GM23248 (cell line): ENCODE data around the gene GFI1B. TPM values are rescaled to one million over a fixed set of nuclear protein-coding genes. Genes with fewer than 3 reads are reported as not detected.

Experiments used
- DNase-seq: peaks from one replicate; pipeline ENCODE4 v3.0.0-alpha.2; 2015
- H2AFZ ChIP-seq: fragments of 200-600 bp; sonication (generic); 2 replicates; pipeline ENCODE4 v1.6.1; 2016; ENCODE audit warnings: antibody characterized with exemption
- H3F3A ChIP-seq: fragments of 200-600 bp; sonication (generic); 2 replicates; pipeline ENCODE4 v1.6.1; 2016; ENCODE audit warnings: mild to moderate bottlenecking, antibody characterized with exemption, mixed run types; ENCODE audit not compliant: insufficient read depth
- H3K27ac ChIP-seq: fragments of 200-600 bp; sonication (generic); 2 replicates; pipeline ENCODE4 v1.5.1; 2016; ENCODE audit warnings: mild to moderate bottlenecking
- H3K27me3 ChIP-seq: fragments of 200-600 bp; sonication (generic); replicated peaks from 2 replicates; pipeline ENCODE4 v1.6.1; 2016; ENCODE audit warnings: mild to moderate bottlenecking; ENCODE audit not compliant: insufficient read depth
- H3K36me3 ChIP-seq: fragments of 200-600 bp; sonication (generic); 2 replicates; pipeline ENCODE4 v1.6.1; 2016; ENCODE audit warnings: low read depth, mild to moderate bottlenecking
- H3K4me1 ChIP-seq: fragments of 200-600 bp; sonication (generic); 2 replicates; pipeline ENCODE4 v1.6.1; 2016; ENCODE audit warnings: mild to moderate bottlenecking; ENCODE audit not compliant: insufficient read depth
- H3K4me2 ChIP-seq: fragments of 200-600 bp; sonication (generic); one replicate; pipeline ENCODE4 v1.6.1; 2016; ENCODE audit warnings: mild to moderate bottlenecking; ENCODE audit not compliant: unreplicated experiment
- H3K4me3 ChIP-seq: fragments of 200-600 bp; sonication (generic); 2 replicates; pipeline ENCODE4 v1.5.1; 2016; ENCODE audit warnings: mild to moderate bottlenecking
- H3K79me2 ChIP-seq: fragments of 200-600 bp; sonication (generic); 2 replicates; pipeline ENCODE4 v1.6.1; 2016; ENCODE audit warnings: mild to moderate bottlenecking; ENCODE audit not compliant: insufficient read depth
- H3K9ac ChIP-seq: fragments of 200-600 bp; sonication (generic); 2 replicates; pipeline ENCODE4 v1.6.1; 2016; ENCODE audit warnings: mild to moderate bottlenecking
- H3K9me2 ChIP-seq: fragments of 200-600 bp; sonication (generic); 2 replicates; pipeline ENCODE4 v1.6.1; 2016; ENCODE audit warnings: mixed run types, mild to moderate bottlenecking, moderate library complexity; ENCODE audit not compliant: insufficient read depth
- H3K9me3 ChIP-seq: fragments of 200-600 bp; sonication (generic); one replicate; pipeline ENCODE4 v1.6.1; 2017; ENCODE audit warnings: low read depth
- H4K20me1 ChIP-seq: fragments of 200-600 bp; sonication (generic); 2 replicates; pipeline ENCODE4 v1.6.0; 2016; ENCODE audit not compliant: insufficient read depth
- EZH2 ChIP-seq: fragments of 200-600 bp; sonication (generic); IDR thresholded peaks from 2 replicates; pipeline ENCODE4 v1.6.1; 2018; ENCODE audit warnings: antibody characterized with exemption, mild to moderate bottlenecking; ENCODE audit not compliant: insufficient read depth, poor library complexity, severe bottlenecking
- EZH2phosphoT487 ChIP-seq: fragments of 200-600 bp; sonication (generic); IDR thresholded peaks from 2 replicates; pipeline ENCODE4 v1.6.1; 2018; ENCODE audit warnings: antibody characterized with exemption, moderate library complexity, mild to moderate bottlenecking, low read depth; ENCODE audit not compliant: insufficient read depth
- WGBS, 2 experiments: methylation state at CpG; one replicate each; pipeline ENCODE4 v1.1.6; 2015 to 2017; ENCODE audit warnings: low lambda C conversion rate in 2 of 2, low coverage in 1 of 2; ENCODE audit errors: missing lambda C conversion rate in 2 of 2; 5-methylcytosine and 5-hydroxymethylcytosine counted together
- in situ Hi-C: fragments of 300-500 bp; cut with MboI; formaldehyde crosslinking; loops from 2 replicates; pipeline ENCODE4 v1.15.0; 2020
- polyA plus RNA-seq: library from polyadenylated mRNA; unstranded; fragments of >200 nt; fragmentation: Nextera tagmentation; extraction: Ambion mirVana; gene quantifications from 2 replicates; pipeline ENCODE4 v1.2.1, GENCODE V29; 2016
- total RNA-seq: library from RNA; depleted of rRNA; stranded (reverse); fragments of >200 nt; shearing (Covaris generic); gene quantifications from 2 replicates; pipeline ENCODE4 v1.2.3, GENCODE V29; 2014

GFI1B gene
- total and polyA plus RNA-seq, 2 experiments from 2014 or later: not detected

DNA sequence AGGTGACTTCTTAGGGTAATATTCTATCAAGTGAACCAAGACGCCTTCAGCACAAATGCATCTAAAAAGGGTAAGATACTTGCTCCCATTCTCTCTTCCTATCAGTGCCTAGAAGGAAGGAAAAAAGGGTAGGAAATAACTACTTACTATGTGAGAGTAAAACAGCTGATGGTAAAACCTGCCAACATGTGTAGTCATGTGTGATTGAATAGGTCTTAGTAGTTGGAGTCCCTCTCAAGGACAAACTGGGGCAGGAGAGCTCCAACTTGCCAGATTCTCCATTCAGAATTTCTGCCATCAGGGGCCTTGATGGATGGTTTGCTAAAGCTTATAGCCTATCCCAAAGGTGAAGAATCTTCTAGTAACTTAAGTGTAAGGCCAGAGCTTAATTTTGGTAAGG lies 39.3 kb upstream of the GFI1B start:
- peaks cover 2% of the 10 kb centered on the region; the same call in 1 of the 2 replicates for H3K36me3 ChIP-seq
- 68 to 72% methylated on average over 1 of the region's 1 CpG for WGBS, 2 experiments
- no peak overlapping the region for H3K4me3 ChIP-seq
- H2AFZ ChIP-seq: no peak overlapping the region
- H3K79me2 ChIP-seq: peaks cover 100% of the 10 kb centered on the region
- no peak overlapping the region for H3K27ac ChIP-seq
- no peaks in the 10 kb centered on the region for H3K9me2 ChIP-seq
- in situ Hi-C loops: no loop called here
- H4K20me1 ChIP-seq: no peaks in the 10 kb centered on the region
- TF ChIP-seq EZH2 (no peak), EZH2phosphoT487 (no peak)
- no peaks in the 10 kb centered on the region for H3K27me3 ChIP-seq
- no peak for DNase-seq
- H3K4me1 ChIP-seq: peaks cover 21% of the 10 kb centered on the region; the same call in 1 of the 2 replicates
- no peak overlapping the region for H3K4me2 ChIP-seq
- no peaks in the 10 kb centered on the region for H3K9me3 ChIP-seq
- no peaks in the 10 kb centered on the region for H3F3A ChIP-seq
- H3K9ac ChIP-seq: no peak overlapping the region

DNA sequence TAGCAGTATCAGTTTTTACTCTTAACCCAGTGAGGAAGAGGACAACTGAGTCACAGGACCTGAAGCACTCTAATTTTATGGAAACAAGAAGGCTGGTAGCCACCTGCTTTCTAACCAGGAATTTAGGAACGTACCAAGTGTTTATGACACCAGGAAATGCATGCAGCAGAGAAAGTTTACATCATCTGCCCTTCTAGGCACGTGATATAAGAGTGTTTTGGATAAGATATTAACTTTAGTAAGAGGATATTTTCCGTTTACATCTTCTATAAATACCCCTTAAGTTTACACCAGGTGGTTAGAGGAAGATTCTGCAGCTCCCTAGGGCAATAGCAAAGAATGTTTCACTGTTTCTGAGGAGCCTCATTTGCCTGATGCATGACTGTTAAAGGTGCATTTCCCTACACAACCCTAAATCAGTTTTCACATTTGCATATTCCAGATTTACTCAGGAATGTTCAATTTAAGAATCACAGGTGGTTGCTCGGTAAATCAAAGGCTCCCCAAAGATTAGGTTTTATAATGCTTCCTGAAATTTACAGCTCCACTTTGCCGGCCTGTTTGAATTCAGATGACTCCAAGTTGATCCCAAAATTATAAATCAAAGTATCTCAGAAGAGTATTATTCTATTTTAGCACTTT lies 35.8 kb upstream of the GFI1B start:
- Histone ChIP-seq H3K27ac (peak overlapping the region; percentile 4; the same call in 1 of the 2 replicates), H3K36me3 (no peaks in the 10 kb centered on the region), H3K9ac (peak overlapping the region; percentile 98), H3K27me3 (no peaks in the 10 kb centered on the region), H3K9me3 (no peaks in the 10 kb centered on the region), H3K4me2 (peak overlapping the region; percentile 83), H2AFZ (no peak overlapping the region), H3F3A (no peaks in the 10 kb centered on the region), H4K20me1 (no peaks in the 10 kb centered on the region), H3K4me1 (peaks cover 21% of the 10 kb centered on the region), H3K79me2 (peaks cover 68% of the 10 kb centered on the region), H3K9me2 (no peaks in the 10 kb centered on the region), H3K4me3 (peak overlapping the region; percentile 98)
- TF ChIP-seq EZH2phosphoT487 (no peak), EZH2 (no peak)
- WGBS, 2 experiments: 19 to 25% methylated on average over 5 of the region's 5 CpGs
- in situ Hi-C loops: no loop called here
- DNase-seq: peak; percentile 35

DNA sequence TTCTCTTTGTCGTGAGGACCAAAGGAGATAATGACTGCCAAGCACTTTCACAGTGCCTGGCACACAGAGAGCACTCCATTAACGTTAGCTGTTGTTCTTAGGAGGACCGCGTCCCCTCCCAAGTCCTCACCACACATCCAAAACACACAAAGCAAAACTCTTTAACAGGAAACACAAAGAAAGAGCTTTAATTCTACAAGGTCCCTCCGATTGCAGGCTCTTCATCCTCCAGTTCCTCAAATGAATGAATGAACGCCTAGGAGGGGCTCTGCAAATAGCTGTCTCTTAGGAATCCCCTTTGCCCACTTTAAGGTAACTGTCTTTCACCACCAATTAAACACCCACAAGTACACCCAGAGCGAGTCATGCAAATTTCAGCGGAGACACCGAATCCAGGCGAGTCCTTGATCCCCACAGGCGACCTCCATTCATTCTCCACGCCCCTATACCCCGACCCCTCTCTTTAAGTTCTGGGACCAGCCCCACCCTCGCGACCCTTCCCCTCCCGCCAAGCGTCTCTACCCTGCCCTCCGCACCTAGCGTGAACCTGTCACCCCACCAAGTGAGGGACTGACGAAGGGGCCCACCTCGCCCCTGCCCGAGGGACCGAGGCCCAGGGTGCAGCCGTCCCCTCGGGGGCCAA lies 34.7 kb upstream of the GFI1B start:
- Histone ChIP-seq H3K9me2 (no peaks in the 10 kb centered on the region), H4K20me1 (no peaks in the 10 kb centered on the region), H3K79me2 (peaks cover 57% of the 10 kb centered on the region), H3K27me3 (no peaks in the 10 kb centered on the region), H2AFZ (peak overlapping the region; percentile 82), H3K9ac (peak overlapping the region; percentile 98), H3K4me3 (peak overlapping the region; percentile 98), H3K4me1 (peaks cover 21% of the 10 kb centered on the region), H3K9me3 (no peaks in the 10 kb centered on the region), H3K36me3 (no peaks in the 10 kb centered on the region), H3F3A (no peaks in the 10 kb centered on the region), H3K27ac (peak overlapping the region; percentile 97), H3K4me2 (peak overlapping the region; percentile 83)
- 2% methylated on average over 15 to 25 of the region's 25 CpGs for WGBS, 2 experiments
- DNase-seq: peak; percentile 39
- in situ Hi-C loops: no loop called here
- TF ChIP-seq EZH2phosphoT487 (no peak), EZH2 (no peak)

DNA sequence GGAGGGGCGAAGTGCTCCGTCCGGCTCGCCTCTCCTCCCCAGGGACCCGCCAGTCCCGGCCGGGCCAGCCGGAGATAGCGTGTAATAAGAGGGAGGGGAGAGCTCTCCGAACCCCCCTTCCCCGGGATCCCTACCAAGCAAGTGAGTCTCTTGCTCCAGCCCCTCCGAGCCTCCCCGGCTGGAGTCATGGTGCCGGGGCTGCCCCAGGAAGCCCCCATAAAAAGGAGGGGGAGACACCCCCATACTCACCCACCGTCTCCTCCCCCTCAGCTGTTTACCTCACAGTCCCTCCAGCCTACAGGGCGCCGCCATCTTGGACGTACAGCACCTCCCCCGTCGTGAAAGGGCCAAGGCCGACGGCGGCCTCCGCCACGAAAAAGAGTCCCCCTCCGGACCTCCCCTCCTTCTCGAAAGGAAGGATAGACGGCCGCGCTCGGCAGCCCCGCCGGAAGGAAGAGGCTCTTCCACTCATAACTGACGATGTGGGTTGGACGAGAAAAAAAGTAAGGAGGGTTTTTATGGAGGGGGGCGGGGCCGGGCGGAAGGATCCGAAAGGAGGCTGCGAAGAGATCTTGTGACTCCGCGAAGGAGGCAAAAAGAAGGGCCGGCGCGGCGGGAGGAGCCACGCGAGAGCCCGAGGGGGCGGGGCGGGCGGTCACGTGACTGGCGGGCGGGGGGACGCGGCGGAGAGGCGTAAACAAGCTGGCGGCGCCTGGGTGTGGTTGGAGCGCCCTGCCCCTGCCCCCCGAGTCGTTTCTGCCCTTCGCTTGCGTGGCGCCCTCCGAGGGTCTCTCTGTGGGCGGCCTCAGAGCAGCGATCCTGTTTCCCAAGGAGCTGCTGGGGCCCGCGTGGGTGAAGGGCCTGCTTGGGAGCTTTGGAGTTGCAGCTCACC lies 34.0 kb upstream of the GFI1B start, which contains the start of gene TSC1:
Gene TSC1, minus strand, starts transcription at position 323 of the 892 bp plus-strand sequence. CDS start 15,744 bp downstream, outside the sequence.
- TF ChIP-seq EZH2phosphoT487 (no peak), EZH2 (no peak)
- 1% methylated on average over 37 to 72 of the region's 72 CpGs for WGBS, 2 experiments
- peak within 1 kb of the TSS; percentile 83 for H3K4me2 ChIP-seq
- peaks cover 49% of the 10 kb centered on the region for H3K79me2 ChIP-seq
- H3K36me3 ChIP-seq: no peaks in the 10 kb centered on the region
- H3K27ac ChIP-seq: peak within 1 kb of the TSS; percentile 97
- no peaks in the 10 kb centered on the region for H3K27me3 ChIP-seq
- H2AFZ ChIP-seq: peak within 1 kb of the TSS; percentile 87
- peak within 1 kb of the TSS; percentile 98 for H3K4me3 ChIP-seq
- no peaks in the 10 kb centered on the region for H4K20me1 ChIP-seq
- no peaks in the 10 kb centered on the region for H3K9me2 ChIP-seq
- peaks cover 21% of the 10 kb centered on the region for H3K4me1 ChIP-seq
- H3F3A ChIP-seq: no peaks in the 10 kb centered on the region
- peak; percentile 98 for DNase-seq
- no peaks in the 10 kb centered on the region for H3K9me3 ChIP-seq
- H3K9ac ChIP-seq: peak within 1 kb of the TSS; percentile 98
- in situ Hi-C loops: no loop called here
